Measurements from ENCODE around the gene SMARCC2. TPM values are rescaled to one million over a fixed set of nuclear protein-coding genes. Genes with fewer than 3 reads are reported as not detected.

SMARCC2 gene
- total RNA-seq, 2 donors from 2014 or later, result 60.4 to 101 TPM

- no peaks in the 10 kb centered on the region for H3K27me3 ChIP-seq (replicated peaks; ENCODE audit: insufficient read depth)
- no peak for TF ChIP-seq POLR2A (IDR thresholded peaks at IDR 0.05)
- TF ChIP-seq POLR2AphosphoS5 (IDR thresholded peaks at IDR 0.05), result no peak
- no peak for TF ChIP-seq CTCF (IDR thresholded peaks at IDR 0.05)
- WGBS, result 80% methylated on average over 3 of the region's 3 CpGs
- peaks cover 0 to 11% of the 10 kb centered on the region in 2 donors for H3K36me3 ChIP-seq
- DNase-seq (ENCODE audit: low spot score), result no peak
- intact Hi-C loops (cut with DNase I), result no loop called here
- H3K27ac ChIP-seq, result no peak overlapping the region
- no peaks in the 10 kb centered on the region for H3K9me3 ChIP-seq
- no peak overlapping the region for H3K4me3 ChIP-seq
- H3K4me1 ChIP-seq (replicated peaks), result no peaks in the 10 kb centered on the region
Measured at GRCh38 chr12:56145217-56145616, 44.1 kb downstream of the SMARCC2 start.

GRCh38 chr12:56143870-56144269 is 45.4 kb downstream of the SMARCC2 start:
- no peaks in the 10 kb centered on the region for H3K9me3 ChIP-seq
- intact Hi-C loops (cut with DNase I), result no loop called here
- no peak for TF ChIP-seq CTCF (IDR thresholded peaks at IDR 0.05)
- TF ChIP-seq POLR2A (IDR thresholded peaks at IDR 0.05), result no peak
- TF ChIP-seq POLR2AphosphoS5 (IDR thresholded peaks at IDR 0.05), result no peak
- H3K4me1 ChIP-seq (replicated peaks), result no peaks in the 10 kb centered on the region
- 80% methylated on average over 8 of the region's 8 CpGs for WGBS
- H3K36me3 ChIP-seq, result peaks cover 0 to 11% of the 10 kb centered on the region in 2 donors
- no peak for DNase-seq (ENCODE audit: low spot score)
- H3K27ac ChIP-seq, result peak overlapping the region in 1 of 2 donors; percentile 38
- H3K4me3 ChIP-seq, result no peak overlapping the region
- H3K27me3 ChIP-seq (replicated peaks; ENCODE audit: insufficient read depth), result no peaks in the 10 kb centered on the region

GRCh38 chr12:56143217-56143616 is 46.1 kb downstream of the SMARCC2 start:
- H3K4me3 ChIP-seq, result no peak overlapping the region
- no peaks in the 10 kb centered on the region for H3K27me3 ChIP-seq (replicated peaks; ENCODE audit: insufficient read depth)
- no peaks in the 10 kb centered on the region for H3K4me1 ChIP-seq (replicated peaks)
- H3K36me3 ChIP-seq, result peaks cover 2 to 11% of the 10 kb centered on the region in 2 donors
- no peaks in the 10 kb centered on the region for H3K9me3 ChIP-seq
- no peak for DNase-seq (ENCODE audit: low spot score)
- TF ChIP-seq POLR2AphosphoS5 (IDR thresholded peaks at IDR 0.05), result no peak
- no peak for TF ChIP-seq CTCF (IDR thresholded peaks at IDR 0.05)
- TF ChIP-seq POLR2A (IDR thresholded peaks at IDR 0.05), result no peak
- intact Hi-C loops (cut with DNase I), result no loop called here
- WGBS, result 80% methylated on average over 4 of the region's 4 CpGs
- H3K27ac ChIP-seq, result peak overlapping the region in 1 of 2 donors; percentile 38

- WGBS, result 88% methylated on average over 14 of the region's 19 CpGs
- Histone ChIP-seq H3K9me3 (no peaks in the 10 kb centered on the region), H3K36me3 (peaks cover 12 to 20% of the 10 kb centered on the region in 2 donors), H3K4me1 (replicated peaks) (no peaks in the 10 kb centered on the region), H3K27me3 (replicated peaks; ENCODE audit: insufficient read depth) (no peaks in the 10 kb centered on the region), H3K27ac (no peak overlapping the region), H3K4me3 (no peak overlapping the region)
- intact Hi-C loops (cut with DNase I), result no loop called here
- DNase-seq (ENCODE audit: low spot score), result no peak
- TF ChIP-seq POLR2A (IDR thresholded peaks at IDR 0.05), result no peak
- no peak for TF ChIP-seq POLR2AphosphoS5 (IDR thresholded peaks at IDR 0.05)
- TF ChIP-seq CTCF (IDR thresholded peaks at IDR 0.05), result no peak
Measured at GRCh38 chr12:56141946-56142784, 47.1 kb downstream of the SMARCC2 start.

Data from prostate gland (tissue), 2 donors.